ENCODE data around the gene UNC13D. TPM values are rescaled to one million over a fixed set of nuclear protein-coding genes. Genes with fewer than 3 reads are reported as not detected.
"Not testable (repeated sequence)": the region's sequence is repeated elsewhere in the genome, so short reads cannot be mapped to it uniquely, and the experiment has no call there.

Gene UNC13D
- polyA plus RNA-seq, 4 donors = 4.1 to 8.9 (median 5.7) TPM

DNA sequence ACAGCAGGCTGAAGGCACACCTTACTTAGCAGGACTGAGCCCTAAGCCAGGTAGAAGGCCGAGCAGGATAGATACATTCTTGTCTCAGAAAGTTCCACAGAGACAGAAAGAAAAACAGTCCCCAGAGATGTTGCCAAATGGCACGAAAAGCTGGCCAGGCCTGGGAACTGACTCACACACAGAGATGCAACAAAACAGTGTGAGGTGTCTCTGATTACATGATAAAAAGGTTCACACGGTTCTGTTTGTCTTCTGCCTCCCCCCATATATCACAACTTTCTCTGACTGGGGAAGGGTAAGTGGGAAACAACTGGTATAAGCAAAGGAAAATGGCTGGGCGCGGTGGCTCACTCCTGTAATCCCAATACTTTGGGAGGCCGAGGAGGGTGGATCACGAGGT lies 9.2 kb upstream of the UNC13D start:
- no peak for DNase-seq (ENCODE audit: low read depth in 4 of 4, low spot score in 3 of 4)

DNA sequence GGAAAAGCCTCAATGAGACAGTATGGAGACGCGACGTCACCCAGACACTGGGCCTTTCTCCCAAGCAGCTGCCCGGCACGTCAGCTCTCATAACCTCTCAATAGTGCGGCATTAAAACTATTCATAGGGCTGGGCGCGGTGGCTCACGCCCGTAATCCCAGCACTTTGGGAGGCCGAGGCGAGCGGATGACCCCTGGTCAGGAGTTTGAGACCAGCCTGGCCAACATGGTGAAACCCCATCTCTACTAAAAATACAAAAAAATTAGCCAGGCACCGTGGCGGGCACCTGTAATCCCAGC lies 7.4 kb upstream of the UNC13D start:
- not testable (repeated sequence) for DNase-seq (ENCODE audit: low read depth in 4 of 4, low spot score in 3 of 4)

DNA sequence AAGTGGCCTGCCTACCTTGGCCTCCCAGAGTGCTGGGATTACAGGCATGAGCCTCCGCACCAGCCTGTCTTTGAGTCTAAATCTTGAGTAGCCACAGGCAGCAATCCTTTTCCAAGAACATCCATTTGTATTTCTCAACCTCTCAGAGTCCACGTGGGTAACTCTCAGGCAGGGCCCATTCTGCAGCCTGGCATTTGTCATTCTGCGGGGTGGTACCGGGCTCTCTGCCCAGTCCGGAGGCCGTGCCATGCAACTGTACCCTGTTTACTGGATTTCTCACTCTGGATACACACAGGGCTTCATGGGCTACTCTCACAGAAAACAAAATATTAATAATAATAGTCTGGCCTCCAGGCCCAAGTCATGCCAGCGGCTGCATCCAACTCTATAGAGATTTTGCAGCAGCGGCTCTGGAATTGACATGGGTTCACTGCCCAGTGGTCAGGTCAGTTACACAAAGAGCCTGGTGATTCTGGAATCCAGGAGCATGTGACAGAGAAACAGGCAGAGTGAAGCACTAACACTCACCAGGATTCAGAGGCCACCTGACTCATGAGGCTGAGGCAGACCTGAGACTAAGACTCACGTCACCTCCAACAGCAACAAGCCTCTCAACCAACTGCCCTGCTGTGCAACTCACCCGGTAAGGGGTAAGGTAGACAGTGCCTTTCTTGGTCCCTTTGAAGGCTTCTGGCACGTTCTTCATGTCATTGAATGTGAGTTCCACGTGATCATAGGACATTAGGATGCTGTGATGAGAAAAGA lies 6.9 kb upstream of the UNC13D start:
- no peak for DNase-seq (ENCODE audit: low read depth in 4 of 4, low spot score in 3 of 4)

DNA sequence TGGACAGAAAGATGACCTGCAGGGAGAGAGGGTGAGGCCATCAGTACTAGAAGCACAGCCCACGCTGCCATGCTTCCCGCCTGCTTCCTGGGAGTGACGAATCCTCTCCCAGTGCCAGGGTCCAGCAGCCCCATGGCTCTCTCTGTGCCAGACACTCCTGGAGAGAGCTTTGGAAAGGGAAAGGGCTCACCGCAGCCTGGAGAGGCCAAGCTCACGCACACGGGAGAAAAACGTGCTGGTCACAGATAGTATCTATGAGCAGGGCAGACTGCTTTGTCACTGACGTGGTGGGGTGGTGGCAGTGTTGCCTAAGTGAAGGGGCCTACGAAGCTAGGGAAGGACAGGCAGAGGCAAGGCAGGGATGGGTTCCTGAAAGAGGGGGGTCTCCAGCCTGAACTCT lies 5.5 kb upstream of the UNC13D start:
- no peak for DNase-seq (ENCODE audit: low read depth in 4 of 4, low spot score in 3 of 4)

DNA sequence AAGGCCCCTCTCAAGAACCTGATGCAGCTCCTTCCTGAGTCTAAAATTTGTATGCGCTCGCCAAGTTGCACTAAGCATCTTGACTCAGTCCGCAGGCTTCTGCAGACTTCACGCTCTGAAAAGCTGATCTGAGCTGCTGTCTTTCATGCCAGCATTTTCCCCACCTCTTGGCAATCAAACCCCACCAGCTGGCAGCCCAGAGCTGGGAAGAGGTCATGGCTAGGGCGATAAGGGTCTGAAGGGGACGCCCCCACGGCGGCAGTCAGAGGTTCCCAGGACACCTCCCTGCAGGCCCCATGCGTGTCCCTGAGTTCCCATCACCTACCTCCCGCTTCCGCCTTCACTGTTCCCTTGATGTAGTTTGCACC lies 5.1 kb upstream of the UNC13D start:
- DNase-seq (ENCODE audit: low read depth in 4 of 4, low spot score in 3 of 4) = no peak

DNA sequence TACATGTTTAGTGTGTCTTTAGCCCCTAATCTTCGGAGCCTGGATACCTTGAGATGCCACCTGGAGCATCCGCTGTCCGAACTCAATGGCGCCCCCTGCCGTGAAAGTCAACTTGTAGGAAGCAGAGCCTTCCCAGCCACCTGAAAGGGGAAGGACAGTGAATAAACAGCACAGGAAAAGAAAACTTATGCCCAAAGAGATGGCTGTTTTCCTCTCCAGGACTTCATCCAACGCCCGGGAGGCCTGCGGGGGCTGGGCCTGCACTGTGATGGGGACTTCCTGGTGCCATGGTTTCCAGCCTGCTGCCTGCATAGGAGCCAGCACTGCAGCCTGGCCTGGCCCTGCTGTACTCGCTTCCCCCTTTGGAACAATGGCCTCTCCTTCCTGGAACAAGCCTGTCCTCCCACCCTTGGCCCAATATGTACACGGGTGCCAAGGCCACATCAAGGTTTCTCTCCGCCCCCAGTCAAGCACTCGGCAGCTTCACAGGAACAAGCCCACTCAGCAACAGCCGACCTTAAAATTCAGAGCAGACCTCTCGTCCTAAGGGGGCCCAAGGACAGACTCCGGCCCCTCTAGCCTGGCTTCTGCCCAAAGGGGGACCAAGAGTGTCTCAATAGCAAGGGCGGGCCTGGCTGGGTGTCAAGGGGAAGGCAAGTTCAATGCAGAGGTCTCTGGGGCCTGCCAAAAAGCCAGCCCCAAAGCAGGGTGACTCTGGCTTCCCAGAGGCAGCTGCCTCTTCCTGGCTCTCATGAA lies 4.5 kb upstream of the UNC13D start:
- no peak for DNase-seq (ENCODE audit: low read depth in 4 of 4, low spot score in 3 of 4)

DNA sequence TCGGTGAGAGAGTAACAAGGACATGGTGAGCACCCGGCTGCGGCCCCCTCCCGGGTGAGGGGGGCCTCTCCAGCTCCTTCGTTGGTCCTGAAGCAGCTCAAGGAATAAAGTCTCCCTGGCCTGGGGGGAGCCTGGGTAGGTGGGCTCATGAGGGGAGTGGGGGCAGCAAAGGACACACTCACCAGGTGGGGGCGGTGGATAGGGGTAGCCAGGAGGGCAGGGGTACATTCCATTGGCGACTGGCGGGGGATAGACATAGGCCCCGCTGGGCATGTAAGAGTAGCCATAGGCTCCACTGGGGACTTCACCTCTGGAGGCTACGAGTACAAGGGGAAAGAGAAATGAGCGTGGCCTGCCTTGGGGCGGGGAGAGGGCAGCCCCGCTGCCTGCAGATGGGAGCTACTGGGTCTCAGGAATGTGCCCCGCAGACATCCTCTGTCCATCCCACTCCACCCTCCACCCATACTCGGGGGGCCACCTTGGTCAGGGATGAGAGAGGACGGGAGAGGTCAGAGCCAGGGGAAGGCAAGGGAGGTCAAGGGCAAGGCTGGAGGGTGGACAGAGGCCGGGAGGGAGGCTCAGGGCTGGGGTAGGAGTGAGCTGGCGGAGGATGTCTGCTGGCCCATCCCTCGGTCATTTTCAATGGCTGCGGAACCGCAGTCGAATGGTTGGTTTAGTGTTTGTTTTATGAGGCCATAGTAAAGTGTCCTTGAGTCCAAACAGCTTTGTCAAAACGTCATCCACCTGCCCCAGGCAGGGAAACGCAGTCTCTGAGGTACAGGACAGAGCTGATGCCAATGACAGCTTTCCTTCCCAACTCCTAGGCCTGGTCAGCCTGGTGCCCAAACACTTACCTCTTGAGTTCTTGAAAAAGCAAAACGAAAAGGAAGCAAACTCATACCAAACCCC lies 3.7 kb upstream of the UNC13D start:
- DNase-seq (ENCODE audit: low read depth in 4 of 4, low spot score in 3 of 4) = no peak

DNA sequence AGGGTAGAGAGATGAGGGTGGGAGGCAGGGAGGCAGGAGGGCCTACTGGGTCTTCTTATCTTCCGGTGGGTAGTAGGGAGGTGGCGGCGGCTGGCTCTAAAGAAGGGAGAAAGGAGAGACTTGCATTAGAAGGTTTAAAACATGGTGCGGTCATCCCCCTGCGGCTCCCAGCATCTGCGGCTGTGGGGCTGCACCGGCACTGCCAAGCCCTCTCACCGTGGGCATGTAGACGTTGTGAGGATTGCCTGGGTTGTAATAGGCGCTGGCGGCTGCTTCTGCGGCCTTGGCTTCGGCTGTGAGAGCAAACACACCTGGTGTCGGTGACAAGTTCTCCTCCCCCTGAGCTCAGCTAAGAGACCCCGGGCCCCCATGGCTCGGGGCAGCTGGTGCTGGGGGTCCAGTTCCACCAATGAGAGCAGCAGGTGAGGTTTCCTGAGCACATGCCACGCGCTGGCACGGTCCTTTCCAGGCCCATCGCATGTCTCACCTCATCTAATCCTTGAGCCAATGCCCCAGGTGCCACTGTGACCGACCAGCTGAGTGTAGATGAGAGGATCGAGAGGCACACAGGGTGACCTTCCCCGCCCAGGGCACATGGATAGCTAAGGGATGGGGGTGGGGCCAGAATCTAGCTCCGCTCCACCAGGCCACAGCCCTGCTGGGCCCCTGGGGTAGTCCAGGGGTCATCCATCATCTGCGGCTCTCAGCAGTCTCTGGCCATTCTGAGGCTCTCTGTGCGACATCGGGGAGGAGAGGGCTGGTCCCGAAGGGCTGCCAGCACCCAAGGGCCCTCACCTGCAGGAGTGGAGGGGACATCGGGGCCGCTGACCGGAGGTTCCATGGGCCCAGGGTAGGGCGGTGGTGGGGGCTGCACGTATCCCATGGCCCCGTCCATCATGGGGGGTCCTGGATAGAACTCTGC lies 2.7 kb upstream of the UNC13D start:
- no peak for DNase-seq (ENCODE audit: low read depth in 4 of 4, low spot score in 3 of 4)

DNA sequence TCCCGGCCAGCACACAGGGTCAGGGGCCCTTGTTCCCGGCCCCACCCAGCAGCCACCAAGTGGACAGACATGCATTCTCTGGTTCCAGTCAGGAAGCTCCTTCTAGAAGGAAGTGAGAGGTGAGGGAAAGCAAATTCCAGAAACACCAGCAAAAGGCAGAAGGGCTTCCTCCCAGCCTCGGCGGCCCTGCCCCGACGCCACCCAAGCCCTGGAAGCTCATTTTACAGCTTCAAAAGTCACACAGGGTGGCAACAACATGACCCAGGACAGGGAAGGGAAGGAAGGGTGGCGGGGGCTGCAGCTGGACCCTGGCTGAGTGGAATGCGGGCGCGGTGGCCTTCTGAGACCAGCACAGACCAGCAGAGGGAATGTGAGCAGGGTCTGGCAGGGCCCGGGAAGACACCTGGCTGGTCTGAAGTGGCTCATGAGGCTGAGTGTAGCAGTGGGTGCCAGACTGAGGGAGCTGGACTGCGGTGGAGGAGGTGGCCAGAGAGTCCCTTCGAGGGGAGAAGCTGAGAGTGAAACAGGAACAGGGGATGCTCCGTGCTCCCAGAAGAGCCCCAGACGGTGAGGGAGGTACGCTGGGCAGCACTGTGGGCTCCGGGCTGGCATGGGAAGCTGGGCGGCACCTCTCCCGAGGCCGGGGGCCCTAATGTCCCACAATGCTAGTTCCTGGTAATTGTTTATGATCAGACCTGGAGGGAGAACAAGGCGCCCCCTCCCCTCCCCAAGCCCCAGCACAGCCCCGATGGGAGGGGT lies 1.9 kb upstream of the UNC13D start:
- no peak for DNase-seq (ENCODE audit: low read depth in 4 of 4, low spot score in 3 of 4)

DNA sequence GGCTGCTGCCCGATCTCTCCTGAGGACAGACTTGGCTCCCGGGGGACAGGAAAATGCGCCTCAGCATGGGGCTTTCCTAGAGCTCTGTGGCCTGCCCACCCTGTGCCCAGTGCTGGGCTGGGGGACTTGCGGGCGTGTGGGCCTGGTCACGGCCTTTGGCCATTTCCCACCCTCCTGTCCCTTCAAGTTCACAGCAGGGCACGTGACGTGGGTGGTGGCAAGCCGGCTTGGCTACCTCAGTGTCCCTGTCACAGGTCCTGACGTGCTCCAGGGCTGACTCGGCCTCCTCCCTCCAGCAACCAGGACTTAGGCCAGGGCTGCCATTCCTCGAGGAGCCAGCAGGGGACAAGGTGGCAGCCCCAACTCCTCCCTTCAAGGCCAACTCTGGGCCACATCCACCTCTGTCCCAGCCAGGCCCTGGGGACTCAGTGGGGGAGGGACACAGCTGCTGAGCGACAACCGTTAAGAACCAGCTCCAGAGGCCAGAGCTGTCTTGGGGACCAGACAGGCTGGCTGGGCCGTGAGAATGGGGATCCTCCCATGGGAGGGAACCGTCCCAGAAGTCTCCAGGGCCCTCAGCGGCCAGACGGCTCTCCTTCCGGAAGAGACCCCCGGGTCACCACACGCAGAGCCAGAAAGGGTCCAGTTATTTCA lies 981 bp upstream of the UNC13D start:
- DNase-seq (ENCODE audit: low read depth in 4 of 4, low spot score in 3 of 4) = no peak

DNA sequence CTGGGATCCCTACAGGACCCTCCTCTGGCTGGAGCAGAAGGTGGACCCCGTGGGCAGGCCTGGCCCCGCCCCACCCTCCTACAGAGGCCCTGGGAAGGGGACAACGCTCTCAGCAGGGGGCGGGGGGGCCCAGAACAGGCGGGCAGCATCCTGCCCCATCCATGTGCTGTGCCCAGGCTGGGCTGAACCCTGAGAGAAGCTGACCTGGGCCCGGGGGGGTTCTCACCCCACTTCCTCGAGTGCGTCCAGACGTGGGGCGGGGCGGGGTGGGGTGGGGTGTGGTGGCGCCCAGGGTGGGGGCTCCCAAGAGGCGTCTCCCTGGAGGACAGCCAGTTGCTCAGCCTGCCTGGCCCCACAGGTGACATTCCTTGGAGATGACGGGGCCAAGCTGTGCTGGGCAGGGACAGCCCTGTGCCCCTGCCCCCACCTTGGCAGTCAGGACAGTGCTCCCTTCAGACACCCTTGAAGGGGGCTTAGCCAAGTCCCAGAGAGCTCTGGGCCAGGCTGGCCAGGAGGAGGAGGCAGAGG lies 390 bp upstream of the UNC13D start:
- no peak for DNase-seq (ENCODE audit: low read depth in 4 of 4, low spot score in 3 of 4)

DNA sequence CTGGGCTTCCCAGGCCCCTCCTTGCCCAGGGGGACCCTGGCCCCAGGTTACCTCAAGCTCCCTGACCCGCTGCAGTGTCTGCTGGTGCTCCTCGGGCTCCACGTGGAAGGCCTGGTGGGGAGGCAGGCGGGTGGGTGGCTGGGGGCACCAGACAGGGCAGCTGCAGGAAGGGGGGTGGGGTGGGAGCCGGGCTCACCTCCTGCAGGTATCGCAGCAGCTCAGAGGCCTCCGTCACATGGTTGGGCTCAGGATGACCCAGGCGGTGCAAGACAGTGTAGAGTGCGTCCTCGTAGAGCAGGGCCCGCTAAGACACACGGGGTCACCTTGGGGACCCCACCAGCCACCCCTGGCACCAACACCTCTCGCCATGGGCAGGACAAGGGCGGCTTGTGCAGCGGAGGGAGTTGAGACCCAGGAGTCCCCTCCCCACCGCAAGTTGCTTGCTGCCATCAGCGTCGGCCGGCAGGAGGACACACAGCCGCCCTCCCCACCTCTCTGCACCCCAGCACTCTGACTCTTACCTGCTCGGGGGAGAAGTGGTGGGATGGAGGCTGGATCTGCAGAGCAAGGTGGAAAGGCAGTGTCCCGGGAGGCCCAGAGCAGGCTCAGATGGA lies 1.1 kb downstream of the UNC13D start:
- DNase-seq (ENCODE audit: low read depth in 4 of 4, low spot score in 3 of 4) = no peak

DNA sequence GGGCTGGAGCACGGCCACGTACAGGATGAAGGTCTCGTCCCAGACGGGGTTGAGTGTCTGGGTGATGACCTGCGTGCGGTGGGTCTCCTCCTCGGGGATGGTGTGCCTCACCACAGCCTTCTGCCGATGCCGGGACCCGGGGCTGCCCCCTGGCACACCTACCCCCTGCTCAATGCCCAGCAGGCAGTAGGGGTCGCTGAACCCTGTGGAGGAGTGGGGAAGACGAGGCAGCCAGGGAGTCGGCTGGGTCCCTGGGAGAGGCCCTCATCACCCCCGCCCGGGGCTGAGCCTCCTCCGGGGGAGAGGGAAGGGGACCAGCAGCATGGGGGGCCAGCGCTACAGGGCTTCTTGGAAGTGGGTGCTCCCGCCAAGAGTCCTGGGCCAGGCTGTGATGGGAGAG lies 1.8 kb downstream of the UNC13D start:
- DNase-seq (ENCODE audit: low read depth in 4 of 4, low spot score in 3 of 4) = no peak

DNA sequence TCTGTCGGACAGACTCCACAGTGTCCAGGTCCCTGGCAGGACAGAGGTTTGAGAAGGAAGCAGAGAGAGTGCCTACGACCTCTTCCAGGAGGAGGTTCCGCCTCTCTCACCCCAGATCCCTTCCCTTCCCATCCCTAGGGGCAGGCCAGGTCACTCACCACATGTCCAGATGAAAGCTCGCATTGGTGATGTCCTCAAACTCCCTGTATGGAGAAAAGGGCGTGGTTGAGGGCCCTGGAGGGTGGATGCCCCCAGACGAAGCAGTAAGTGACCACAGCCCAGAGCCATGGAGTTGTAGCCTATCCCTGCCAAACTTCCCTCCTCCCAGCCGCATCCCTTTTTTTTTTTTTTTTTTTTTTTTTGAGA lies 3.4 kb downstream of the UNC13D start:
- DNase-seq (ENCODE audit: low read depth in 4 of 4, low spot score in 3 of 4) = no peak

DNA sequence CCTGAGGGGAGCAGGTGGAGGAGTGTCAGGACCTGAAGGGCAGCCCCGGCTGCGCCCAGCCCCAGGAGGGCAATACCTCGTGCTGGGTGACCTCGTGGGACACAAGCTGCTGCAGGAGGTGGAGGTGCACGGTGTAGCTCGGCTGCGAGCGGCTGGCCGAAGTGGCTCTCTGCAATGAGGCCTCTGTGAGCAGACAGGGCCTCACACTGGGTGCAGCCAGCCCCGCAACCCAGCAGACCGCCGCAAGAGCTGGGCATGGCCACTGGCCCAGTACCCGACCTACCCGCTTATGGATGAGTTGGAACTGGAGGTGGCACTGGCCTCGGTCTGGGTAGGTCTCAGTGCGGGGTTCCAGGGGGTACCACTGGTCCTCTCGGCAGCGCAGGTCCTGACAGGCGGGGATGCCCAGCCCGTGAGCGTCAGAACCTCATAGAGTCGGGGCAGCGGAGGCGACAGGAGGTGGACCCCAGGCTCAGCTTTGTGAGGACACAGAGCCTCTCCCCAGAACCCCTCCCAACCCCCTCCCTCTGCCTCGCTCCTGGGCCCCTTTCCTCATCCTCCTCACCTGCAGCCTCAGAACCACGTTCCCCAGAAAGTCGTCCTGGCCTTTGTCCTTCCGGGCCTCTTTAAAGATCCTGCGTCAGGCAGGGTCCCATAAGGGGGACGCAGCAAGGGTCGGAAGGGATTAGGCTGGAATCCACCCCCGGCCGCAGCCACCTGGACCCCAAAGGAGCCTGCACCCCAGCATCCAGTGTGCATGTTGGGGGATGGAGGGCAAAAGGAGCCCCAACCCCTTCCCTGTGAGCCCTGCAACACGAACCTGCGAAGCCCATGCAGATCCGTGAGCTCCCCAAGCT lies 4.0 kb downstream of the UNC13D start:
- DNase-seq (ENCODE audit: low read depth in 4 of 4, low spot score in 3 of 4) = no peak

DNA sequence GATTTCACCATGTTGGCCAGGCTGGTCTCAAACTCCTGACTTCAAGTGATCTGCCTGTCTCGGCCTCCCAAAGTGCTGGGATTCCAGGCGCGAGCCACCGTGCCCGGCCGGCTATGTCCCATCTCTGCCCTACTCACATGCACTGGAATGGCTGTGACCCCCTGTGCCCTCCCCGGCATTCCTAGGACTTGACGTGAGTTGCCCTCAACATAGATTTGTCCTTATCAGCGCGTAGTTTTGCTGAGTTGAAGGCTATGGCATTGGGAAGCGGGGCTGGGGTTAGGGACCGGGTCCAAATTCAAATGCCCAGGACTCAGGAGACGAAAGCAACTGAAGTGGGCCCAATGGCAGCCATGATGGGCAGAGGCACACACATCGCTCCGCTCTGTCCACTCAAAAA lies 5.8 kb downstream of the UNC13D start:
- no peak for DNase-seq (ENCODE audit: low read depth in 4 of 4, low spot score in 3 of 4)

DNA sequence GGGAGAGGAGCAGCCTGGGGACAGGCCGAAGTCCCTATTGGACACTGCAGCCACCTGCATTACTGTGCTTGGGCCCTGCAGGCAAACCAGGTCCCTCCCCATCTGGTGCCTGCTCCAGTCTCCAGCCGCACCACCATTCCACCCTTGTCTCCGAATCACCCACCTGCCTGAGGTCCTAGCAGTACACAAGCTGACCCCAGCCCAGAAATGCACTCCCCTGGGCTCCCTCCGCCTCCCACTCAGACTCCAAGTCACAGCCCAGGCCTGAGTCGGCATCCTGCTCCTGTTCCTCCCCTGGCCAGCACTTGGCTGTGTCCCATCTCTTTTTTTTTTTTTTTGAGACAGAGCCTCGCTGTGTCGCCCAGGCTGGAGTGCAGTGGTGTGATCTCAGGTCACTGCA lies 6.3 kb downstream of the UNC13D start:
- DNase-seq (ENCODE audit: low read depth in 4 of 4, low spot score in 3 of 4) = no peak

DNA sequence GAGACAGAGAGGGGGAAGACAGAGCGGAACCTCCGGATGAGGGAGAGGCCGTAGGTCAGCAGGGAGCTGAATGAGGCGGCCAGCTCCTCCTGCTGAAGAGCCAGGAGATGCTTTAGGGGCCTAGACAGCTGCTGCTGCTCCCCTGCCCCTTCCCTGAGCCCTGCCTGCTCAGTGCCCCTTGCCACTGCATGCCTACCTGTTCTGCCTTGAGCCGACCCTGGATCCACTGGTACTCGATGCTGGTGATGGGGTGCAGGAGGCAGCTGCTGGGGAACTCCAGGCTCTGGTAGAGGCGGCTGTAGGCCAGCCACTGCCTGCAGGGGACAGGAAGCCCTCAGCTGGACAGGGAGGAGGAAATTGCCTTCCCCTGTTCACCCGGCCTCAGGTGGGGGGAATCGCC lies 7.6 kb downstream of the UNC13D start:
- no peak for DNase-seq (ENCODE audit: low read depth in 4 of 4, low spot score in 3 of 4)
